GM21717 (cell line): ENCODE measurements around the gene SPARC.

Experiments
- ATAC-seq: cut with Tn5 transposase; IDR thresholded peaks from one replicate; pipeline ENCODE4 v1.9.1; 2021; ENCODE audit warnings: mild to moderate bottlenecking, moderate library complexity; ENCODE audit not compliant: unreplicated experiment

Gene SPARC

DNA sequence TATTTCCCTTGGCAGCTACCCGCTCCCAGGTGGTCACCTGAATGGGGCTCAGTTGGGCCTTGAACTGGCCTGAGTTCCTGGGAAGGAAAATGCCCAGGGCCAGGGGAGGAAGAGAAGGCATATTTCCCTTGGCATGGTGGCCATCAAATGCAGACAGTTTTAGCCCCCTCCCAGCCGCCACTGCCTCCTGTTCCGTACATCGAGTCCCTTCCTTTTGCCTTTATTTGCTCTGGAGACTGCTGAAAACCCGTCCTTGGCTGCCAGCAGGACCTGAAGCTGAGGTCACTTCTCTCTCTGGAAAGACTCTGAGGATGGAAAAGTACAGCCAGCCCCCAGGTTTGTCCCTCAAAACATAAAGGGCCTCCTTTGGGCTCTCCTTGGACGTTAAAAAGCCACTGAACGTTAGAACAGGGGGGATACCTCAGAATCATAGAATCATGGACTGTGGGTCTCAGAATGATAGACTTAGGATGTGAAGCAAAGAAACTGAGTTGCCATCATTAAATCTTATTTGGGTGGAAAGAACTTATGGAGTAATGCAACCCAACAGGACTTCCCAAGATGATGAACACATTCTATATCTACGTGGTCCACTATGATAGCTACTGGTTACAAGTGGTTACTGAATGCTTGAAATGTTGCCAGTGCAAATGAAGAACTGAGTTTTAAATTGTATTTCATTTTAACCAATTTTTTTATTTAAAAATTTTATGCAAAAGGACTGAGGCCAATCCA is 7.1 kb downstream of the SPARC start:
- ATAC-seq = no peak

DNA sequence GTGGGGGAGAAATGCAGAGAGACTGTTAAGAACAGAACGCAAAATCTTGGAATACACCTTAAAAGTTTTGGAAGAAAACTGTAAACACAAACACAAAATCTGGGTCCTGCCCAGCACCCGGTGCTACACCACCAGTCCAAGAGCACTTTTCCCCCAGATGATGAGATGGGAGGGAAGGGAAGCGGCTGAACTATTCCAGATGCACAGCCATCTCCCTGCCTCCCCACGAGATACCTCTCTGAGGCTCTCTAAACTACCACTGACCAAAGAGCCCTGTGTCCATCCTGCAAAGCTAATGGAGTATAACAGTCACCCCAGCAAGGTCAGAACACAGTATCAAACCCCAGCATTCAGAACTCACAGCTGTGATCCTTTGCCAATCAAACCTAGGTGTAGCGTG is 8.0 kb downstream of the SPARC start:
- no peak for ATAC-seq

DNA sequence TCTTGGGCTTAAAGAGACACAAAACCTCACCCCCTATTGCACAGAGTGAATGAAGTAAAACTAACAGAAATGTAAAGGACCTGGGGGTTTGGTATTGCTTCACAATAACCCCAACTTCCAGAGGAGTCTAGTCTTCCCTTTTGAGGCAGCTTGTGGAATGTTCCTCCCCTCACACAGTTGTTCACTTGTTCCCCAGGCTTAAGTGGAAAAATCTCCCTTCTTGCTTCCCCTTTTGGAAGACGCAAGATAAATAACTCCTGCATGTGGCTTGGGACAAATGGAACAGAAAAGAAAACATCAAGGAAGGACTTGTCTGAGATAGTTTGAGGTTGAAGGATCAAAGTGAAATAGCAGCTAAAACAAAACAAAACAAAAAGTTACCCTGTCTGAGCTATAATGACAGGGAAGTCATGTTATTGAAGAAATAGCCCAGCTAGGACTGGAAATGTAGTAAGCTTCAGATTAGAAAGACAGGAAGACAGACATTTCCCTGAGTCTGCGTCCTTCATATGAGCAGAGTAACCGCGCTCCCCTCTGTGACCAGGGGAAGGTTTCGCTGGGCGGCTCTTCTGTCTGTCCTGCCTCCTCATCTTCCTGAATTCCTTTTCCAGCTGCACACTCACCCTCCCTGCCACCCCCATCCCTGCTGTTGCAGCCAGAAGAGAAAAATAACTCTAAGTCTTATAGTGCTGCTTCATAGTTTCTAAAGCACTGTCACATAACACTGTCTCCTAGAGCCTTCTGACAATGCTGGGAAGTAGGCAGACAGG is 8.8 kb downstream of the SPARC start:
- no peak for ATAC-seq

DNA sequence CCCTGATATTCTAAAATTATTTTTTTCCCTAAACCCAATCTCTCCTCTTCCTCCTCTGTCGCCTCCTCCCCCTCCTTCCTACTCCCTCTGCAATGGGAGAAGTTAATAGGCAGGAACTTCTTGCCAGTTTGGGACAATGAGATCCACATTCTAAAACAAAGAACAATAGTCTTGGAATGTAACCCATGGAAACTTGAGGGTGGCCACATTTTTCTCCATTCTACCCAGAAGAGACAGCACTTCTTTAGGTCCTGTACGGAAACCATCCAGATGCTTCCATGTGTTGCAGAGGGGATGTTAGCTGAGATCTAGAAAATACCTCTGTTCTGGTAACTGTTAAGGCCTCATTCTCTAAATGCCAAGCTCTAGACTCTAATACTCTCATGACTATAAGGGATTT is 10.0 kb downstream of the SPARC start:
- ATAC-seq = no peak

DNA sequence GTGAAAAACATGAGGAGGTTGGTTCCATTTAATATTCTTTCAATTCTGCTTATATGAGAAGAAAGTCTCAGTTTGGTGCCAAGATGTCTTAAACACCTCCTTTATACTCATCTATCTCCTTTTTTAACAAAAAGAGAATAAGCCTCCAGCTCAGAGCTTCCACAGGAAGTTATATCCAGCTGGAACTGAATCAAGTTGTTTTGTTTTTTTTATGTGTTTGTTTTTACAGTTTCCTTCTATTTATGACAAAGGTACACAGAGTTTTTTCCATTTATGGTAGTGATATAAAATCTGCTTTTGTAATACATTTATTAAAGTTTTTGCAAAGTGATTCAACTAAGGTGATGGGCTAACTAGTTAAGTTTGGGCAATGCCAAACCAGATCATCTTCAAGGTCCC is 10.4 kb downstream of the SPARC start:
- no peak for ATAC-seq

DNA sequence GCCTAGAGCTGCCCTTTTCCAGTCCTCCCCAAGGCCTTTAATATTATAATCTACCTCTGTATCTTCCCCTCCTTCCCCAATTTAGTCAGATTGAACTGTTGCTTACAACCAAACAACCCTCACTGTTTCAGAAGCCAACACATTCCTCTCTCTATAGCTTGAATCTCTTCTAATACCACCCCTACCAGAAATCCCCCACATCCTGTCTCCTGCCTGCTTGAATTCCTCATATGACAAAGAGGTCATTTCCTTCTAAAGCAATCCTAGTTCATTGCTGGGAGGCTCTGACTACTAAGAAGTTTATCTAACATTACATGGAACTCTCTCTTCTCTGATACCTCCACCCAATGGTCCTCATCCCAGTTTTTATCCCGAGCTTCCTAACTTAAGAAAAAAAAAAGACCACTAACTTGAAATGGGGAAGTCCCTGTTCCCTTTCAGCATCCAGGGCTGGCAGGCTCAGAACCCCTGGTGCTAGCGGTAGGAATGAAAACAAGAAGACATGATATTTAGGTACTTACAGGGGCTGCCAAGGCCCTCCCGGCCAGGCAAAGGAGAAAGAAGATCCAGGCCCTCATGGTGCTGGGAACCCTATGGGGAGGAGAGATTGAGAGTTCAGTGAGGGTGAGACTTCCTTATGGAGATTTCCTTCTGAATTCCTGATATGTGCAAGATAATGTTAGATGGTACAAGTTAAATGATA is 11.0 kb downstream of the SPARC start:
- peak; percentile 69 for ATAC-seq

DNA sequence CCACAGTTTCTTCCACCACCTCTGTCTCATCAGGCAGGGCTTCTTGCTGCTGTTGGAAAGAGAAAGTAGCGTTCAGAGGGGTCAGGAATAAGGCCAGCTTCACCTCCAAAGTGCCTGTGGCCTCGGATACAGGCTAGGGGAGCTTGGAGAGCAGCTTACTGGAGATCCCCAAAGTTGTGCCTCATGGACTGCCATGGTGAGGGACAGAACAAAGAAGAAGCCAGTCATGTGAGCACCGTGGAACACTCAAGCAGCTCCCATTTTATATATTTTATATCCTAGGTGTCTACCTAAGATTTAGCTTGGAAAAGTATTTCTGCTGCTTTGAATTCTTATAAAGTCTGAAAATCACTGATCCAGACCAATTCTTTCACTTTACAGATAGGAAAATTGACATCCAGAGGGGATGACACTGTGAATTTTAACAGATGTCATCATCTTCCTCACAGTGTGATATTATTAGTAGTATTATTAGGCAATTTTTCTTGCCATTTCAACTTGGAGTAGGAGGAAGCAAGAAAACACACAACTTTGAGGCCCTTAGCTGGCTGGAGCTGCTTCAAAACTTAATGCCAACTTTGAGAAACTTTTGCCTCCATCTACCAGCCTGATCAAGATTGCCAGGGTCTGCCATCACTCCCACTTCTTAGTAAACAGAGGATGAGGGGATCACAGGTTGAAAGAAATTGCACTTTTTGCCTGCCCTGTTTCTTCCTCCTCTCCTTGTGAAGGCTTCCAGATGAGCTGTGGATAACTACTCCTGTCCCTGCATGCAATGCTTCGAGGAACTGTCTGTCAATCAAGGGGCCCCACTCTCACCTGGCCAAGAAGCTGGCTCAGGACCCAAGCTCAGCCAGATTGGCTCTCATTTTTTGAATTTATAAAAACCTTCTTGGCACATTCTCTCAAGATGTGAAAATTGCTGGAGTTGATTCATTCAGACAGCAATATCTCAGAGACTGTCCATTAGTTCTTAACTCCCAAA is 11.8 kb downstream of the SPARC start:
- ATAC-seq = no peak

DNA sequence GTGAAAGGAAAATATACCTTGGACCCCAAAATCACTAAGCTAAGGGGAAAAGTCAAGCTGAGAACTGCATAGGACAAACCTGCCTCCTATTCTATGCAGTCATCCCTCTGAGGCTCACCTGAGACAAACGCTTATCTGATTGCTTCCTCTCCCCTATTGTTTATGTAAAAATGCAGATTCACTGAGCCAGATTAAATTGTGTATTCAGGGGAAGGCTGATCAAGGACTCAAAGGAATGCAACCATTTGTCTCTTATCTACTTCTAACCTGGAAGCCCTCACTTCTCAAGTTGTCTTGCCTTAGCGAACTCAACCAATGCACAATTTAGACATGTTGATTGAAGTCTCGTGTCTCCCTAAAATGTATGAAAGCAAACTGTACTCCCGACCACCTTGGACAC is 13.3 kb downstream of the SPARC start:
- no peak for ATAC-seq

DNA sequence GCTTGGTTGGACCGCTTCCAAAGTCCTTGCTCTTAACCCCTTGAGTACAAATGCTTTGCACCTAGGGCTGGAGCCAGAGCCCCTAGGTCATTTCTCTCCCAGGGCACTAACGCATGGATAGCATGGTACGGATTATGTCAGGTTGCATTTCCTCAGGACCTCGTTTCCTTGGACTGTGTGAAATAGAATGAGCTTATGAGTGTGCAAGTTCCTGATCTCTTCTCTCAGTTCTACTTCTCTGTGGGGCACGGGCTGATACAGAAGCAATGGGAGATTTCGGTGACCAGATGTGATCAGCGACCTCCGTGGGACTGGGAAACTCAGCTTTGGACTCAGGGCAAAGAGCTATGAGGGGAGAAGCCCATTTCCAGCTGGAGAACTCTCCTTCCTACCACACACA is 14.2 kb downstream of the SPARC start:
- no peak for ATAC-seq

DNA sequence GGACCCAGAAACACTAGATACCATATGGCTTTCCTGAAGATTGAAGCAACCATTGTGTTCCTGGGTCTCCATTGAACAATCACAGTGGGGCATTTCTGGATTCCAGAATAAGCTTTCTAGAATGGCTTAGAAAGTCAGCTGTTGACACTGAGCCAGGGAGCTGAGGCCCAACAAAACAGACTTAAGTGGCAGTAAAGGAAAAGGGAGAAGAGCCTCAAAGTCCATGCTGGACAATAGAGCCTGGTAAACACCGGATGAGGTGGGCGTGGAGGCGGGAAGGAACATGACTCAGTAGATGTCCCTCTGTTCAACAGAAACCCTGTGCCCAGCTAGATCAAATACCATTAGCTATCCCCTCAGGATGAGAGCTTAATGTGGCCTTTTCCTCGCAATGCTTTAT is 14.8 kb downstream of the SPARC start:
- ATAC-seq = no peak

DNA sequence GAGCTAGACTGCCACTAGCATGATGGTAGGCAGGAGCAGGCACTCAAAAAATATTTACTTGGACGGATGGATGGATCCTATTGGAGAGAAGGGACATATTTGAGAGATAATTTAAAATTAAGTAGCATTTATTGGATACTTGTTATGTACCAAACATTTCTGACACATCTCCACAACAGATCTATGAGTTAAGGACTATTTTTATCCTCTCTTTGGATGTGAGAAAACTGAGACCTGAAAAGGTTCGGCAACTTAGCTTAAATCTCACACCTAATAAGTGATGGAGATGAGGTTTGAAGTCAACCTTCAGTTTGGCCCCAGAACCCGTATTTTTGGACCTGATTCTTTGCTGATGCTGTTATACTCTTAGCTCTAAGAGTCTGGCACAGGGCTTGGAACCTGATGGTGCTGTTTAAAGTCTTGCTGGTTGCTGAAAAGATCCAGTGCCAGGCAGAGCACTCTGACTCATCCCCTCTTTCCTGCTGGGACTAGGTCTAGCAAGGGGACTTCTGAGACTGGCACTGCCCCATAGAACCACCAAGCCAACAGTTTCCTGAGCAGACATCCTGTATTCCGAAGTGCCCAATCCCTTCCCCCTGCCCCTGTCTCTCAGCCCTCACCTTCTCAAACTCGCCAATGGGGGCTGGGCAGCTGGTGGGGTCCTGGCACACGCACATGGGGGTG is 15.6 kb downstream of the SPARC start:
- ATAC-seq = no peak

DNA sequence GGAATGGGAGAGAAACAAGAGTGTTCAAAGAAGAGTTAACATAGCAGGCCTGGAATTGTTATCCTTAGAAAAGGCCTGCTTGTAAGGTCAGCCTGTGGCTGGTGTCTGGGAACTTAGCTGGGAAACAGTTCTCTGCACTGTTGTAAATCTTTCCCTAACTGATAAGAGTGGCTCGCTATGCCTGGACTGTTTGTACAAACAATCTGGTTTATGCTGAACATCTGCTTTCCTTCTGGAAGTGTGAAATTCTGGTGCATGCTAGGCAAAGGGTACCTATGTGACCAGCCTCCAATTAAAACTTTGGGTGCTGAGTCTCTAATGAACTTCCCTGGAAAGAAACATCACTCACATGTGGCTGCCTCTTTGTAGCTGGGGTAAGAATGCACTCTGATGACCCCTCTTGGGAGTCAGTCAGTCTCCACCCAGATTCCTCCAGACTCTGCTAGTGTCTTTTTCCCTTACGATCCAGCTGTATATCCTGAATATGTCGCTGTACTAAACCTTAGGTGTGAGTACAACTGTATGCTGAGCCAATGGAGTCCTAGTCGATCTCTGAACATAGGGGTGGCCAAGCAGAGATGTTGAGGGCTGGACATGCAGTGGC is 16.5 kb downstream of the SPARC start:
- no peak for ATAC-seq

DNA sequence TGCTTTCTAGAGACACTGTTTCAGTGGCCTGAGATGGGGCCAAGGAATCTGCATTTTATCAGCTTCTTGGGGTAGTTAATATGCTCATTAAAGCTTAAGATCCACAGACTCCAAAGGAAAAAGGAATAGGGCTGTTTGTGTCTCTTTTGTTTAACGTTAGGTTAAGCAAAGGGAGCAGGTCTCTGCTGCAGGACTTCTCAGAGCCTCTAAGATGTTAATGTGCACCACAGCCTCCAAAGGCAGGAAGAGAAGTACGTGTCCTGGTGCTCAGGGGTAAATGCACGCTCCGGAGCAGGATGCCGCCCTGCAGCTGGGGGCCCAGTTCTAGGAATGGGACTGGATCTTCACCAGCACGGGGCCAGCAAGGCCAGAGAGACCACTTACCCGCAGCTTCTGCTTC is 19.6 kb downstream of the SPARC start:
- no peak for ATAC-seq

DNA sequence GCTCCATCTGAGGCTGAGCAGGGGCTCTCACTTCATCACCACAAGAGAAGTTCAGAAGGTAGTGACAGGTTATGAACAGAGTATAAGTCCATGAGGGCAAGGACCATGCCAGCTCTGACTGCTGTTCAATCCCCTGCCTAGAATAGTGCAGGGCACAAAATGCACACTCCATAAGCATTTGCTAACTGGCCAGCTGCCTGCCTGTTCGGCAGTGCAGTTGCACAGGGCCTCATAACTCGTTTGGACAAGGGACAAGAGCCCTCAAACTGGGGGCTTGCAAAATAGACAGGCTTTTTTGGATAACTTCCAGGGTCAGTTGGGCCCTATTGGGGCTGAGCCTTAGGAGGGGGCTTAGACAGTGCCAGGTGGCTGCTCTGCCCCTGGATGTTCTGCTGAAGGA is 21.1 kb downstream of the SPARC start:
- no peak for ATAC-seq

DNA sequence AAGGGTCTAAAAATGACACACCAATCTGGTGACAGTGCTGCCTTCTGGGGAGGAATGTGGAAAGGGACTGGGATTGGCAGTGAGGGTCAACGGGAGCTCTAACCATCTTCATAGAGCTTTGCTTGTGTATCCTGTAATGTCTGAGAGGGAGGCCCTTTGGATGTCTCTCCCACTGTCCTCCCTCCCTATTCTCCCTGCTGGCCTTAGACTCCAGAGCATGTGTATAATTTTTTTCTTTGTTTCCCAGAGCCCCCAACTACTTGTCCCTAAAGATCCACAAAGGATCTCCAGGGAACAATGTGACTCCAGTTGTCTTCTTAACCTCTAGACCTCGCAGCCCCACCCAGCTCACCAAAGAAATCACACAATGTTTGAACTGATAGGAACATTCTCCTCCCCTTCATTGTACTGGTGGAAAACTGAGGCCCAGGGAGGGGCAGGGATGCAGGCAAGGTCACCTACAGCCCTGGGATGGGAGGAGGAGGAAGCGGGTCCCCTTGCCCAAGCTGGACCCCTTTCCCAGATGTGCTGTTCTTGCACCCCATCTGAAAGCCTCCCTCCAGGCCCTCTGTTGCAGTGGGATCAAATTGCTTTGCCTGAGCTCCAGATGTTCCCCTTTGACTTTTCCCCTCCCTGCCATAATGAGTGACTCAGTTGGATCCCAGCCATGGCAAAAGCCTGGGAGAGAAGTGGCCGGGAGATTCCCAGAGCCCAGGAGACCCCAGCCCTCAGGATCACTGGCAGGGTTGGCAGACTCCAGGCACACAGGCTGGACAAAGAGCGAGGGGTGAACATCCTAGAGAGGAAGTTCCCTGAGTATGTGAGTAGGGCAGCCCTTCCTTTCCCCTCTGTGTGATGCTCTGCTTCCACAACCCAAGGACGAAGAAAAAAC is 21.8 kb downstream of the SPARC start:
- ATAC-seq = no peak

DNA sequence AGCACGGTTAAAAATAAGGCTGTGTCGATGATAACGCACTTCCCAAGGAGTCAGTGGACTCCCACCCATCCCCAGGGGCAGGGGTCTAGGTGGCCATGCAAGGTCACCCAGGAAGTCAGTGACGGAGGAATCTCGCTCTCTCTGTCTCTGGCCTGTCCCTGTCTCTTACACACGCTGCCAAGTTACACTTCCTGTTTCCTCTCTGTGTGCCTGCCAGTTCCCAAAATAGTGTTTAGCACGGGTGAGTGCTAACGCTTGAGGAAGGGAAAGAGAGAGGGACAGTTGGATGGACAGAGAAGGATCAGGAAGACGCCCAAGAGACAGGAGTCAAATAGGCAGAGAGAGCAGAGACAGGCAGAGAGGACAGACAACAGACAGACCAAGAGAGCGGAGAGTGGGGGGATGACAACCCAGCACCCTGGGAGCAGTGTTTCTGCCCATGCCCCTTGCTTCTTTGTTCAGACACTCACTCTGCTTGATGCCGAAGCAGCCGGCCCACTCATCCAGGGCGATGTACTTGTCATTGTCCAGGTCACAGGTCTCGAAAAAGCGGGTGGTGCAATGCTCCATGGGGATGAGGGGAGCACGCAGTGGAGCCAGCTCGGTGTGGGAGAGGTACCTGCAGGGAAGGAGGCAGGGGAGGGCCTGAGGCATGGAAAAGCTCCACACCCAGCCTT is 23.0 kb downstream of the SPARC start:
- ATAC-seq = no peak

DNA sequence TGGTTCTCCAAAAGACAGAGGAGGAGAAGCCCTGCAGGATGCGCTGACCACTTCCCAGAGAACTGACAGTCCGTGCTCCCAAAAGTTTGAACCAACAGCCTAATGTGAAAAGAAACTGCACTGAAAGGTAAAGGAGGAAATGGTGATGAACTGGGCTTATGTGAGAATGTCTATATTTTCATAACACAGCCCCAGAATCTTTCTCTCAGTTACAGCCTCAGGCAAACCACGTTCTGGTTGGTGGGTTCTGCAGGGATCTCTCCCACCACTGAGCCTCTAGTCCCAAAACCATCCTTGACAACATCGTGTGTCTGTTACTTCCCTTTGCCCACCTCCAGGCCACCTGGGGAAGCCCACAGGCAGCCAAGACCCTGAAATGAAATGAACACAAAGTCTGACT is 23.9 kb downstream of the SPARC start:
- ATAC-seq = peak; percentile 62
